MM.1S (cell line): ENCODE results near the gene GABARAPL1.

ENCODE experiments used
- EZH2 ChIP-seq: fragments of 300-600 bp; sonication (generic); optimal IDR thresholded peaks from 2 replicates; pipeline ENCODE3; 2017; ENCODE audit warnings: low read depth, mild to moderate bottlenecking, antibody characterized with exemption, low read length, mixed read lengths
- EZH2phosphoT487 ChIP-seq: fragments of 300-600 bp; sonication (generic); IDR thresholded peaks from 2 replicates; pipeline ENCODE4 v1.6.1; 2018; ENCODE audit warnings: antibody characterized with exemption, low read length
- TF ChIP-seq, protein P1 (sequence below): fragments of 300-600 bp; sonication (generic); IDR thresholded peaks from 2 replicates; pipeline ENCODE4 v1.5.1; 2016; ENCODE audit warnings: antibody characterized with exemption, low read length, mixed read lengths

GRCh38 chr12:10236720-10237119 lies 24.0 kb downstream of the GABARAPL1 start:
- no peak for TF ChIP-seq EZH2phosphoT487
- TF ChIP-seq, protein P1, sequence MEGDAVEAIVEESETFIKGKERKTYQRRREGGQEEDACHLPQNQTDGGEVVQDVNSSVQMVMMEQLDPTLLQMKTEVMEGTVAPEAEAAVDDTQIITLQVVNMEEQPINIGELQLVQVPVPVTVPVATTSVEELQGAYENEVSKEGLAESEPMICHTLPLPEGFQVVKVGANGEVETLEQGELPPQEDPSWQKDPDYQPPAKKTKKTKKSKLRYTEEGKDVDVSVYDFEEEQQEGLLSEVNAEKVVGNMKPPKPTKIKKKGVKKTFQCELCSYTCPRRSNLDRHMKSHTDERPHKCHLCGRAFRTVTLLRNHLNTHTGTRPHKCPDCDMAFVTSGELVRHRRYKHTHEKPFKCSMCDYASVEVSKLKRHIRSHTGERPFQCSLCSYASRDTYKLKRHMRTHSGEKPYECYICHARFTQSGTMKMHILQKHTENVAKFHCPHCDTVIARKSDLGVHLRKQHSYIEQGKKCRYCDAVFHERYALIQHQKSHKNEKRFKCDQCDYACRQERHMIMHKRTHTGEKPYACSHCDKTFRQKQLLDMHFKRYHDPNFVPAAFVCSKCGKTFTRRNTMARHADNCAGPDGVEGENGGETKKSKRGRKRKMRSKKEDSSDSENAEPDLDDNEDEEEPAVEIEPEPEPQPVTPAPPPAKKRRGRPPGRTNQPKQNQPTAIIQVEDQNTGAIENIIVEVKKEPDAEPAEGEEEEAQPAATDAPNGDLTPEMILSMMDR = no peak
- TF ChIP-seq EZH2 = no peak
